GM12891 (cell line): ENCODE measurements around the gene E2F2.

Experiments
- PAX5 ChIP-seq: IDR thresholded peaks from 2 replicates; pipeline ENCODE4 v1.6.1; 2011; ENCODE audit warnings: low read length, moderate library complexity, mild to moderate bottlenecking; ENCODE audit not compliant: insufficient read depth, severe bottlenecking
- POLR2A ChIP-seq: IDR thresholded peaks from 2 replicates; pipeline ENCODE4 v1.6.1; 2011; ENCODE audit warnings: low read depth, low read length, control low read depth
- POLR2AphosphoS5 ChIP-seq: IDR thresholded peaks from 2 replicates; pipeline ENCODE4 v1.6.1; 2011; ENCODE audit warnings: low read depth, low read length, control low read depth
- POU2F2 ChIP-seq: IDR thresholded peaks from 2 replicates; pipeline ENCODE4 v1.6.1; 2011; ENCODE audit warnings: low read depth, mild to moderate bottlenecking, control low read depth, low read length, moderate library complexity
- TAF1 ChIP-seq: IDR thresholded peaks from 2 replicates; pipeline ENCODE4 v1.6.1; 2011; ENCODE audit warnings: low read depth, low read length, control low read depth

DNA sequence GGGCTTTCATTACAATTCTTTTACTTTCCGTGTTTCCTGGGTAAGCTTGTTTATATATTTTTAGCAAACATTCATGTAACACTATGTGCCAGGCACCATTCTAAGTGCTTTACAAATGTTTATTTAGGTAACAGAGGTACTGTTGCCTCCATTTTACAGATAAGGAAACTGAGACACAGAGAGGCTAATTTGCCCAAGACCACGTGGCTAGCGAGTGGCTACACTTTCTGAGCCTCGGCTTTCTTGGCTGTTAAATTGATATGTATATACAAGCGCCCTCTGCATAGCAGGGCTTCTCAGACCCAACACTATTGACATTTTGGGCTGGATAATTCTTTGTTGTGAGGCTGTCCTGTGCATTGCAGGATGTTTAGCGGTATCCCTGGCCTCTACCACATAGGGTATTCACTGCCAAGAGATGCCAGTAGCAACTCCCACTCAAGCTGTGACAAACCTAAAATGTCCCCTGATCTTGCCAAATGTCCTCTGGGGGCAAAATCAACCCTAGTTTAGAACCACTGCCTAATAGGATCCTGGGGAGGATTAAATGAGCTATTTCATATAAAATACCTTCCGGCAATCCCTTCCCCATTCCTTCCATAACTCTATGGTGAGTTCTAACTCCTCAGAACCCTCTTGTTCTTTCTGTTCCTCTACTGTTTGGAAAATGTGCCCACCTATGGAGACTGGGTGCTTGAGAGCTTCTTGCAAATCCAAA lies 45.5 kb upstream of the E2F2 start:
- no peak for TF ChIP-seq POU2F2
- no peak for TF ChIP-seq POLR2AphosphoS5
- no peak for TF ChIP-seq POLR2A
- TF ChIP-seq TAF1, result no peak
- no peak for TF ChIP-seq PAX5
